Activated naive CD8-positive, alpha-beta T cell treated with anti-CD3 and anti-CD28 coated beads, Interleukin-2, amount 10 ng/mL, durations not matched to agents 7 days and 5 days (primary cell): ENCODE results near the gene MYCBP. TPM values are rescaled to one million over a fixed set of nuclear protein-coding genes. Genes with fewer than 3 reads are reported as not detected.

Source experiments
- ATAC-seq: fragments of 150-1000 bp; cut with Tn5 transposase; one replicate; pipeline ENCODE4 v1.10.0; 2021; ENCODE audit warnings: low read depth, moderate library complexity
- POLR2A ChIA-PET: fragments of 350-600 bp; sonication (Branson Sonifier 250); formaldehyde crosslinking; loops from one replicate; lab custom pipeline; 2021; ENCODE audit warnings: antibody characterized with exemption; lab: Charles Lee
- DNase-seq: peaks from one replicate; pipeline ENCODE4 v3.0.0; 2021
- H3K27ac Mint-ChIP-seq: one replicate; pipeline ENCODE4 v1.8.0; 2022; ENCODE audit warnings: mild to moderate bottlenecking, mixed read lengths
- H3K27me3 Mint-ChIP-seq: one replicate; pipeline ENCODE4 v1.8.0; 2022; ENCODE audit warnings: mild to moderate bottlenecking, moderate library complexity, mixed read lengths
- H3K36me3 Mint-ChIP-seq: one replicate; pipeline ENCODE4 v1.8.0; 2021; ENCODE audit warnings: mild to moderate bottlenecking, mixed read lengths
- H3K4me1 Mint-ChIP-seq: one replicate; pipeline ENCODE4 v1.8.0; 2021; ENCODE audit warnings: mixed read lengths
- H3K4me3 Mint-ChIP-seq: one replicate; pipeline ENCODE4 v1.8.0; 2022; ENCODE audit warnings: mild to moderate bottlenecking, moderate library complexity, mixed read lengths
- H3K9me3 Mint-ChIP-seq: one replicate; pipeline ENCODE4 v1.8.0; 2021; ENCODE audit warnings: mixed read lengths
- total RNA-seq, 2 experiments: library from RNA; stranded (reverse); gene quantifications; one replicate each; pipeline ENCODE4 v1.2.3, GENCODE V29; 2021

MYCBP gene
- total RNA-seq, 2 experiments from 2014 or later, result 30.4 to 34.3 TPM

GRCh38 chr1:38891753-38892152 lies 18.6 kb upstream of the MYCBP start:
- no peaks in the 10 kb centered on the region for H3K4me1 Mint-ChIP-seq
- no peak for ATAC-seq
- H3K36me3 Mint-ChIP-seq, result no peaks in the 10 kb centered on the region
- POLR2A ChIA-PET, result no interaction called here
- no peak for DNase-seq
- H3K4me3 Mint-ChIP-seq, result no peak overlapping the region
- H3K9me3 Mint-ChIP-seq, result no peaks in the 10 kb centered on the region
- no peak overlapping the region for H3K27ac Mint-ChIP-seq
- peaks cover 4% of the 10 kb centered on the region for H3K27me3 Mint-ChIP-seq

DNA sequence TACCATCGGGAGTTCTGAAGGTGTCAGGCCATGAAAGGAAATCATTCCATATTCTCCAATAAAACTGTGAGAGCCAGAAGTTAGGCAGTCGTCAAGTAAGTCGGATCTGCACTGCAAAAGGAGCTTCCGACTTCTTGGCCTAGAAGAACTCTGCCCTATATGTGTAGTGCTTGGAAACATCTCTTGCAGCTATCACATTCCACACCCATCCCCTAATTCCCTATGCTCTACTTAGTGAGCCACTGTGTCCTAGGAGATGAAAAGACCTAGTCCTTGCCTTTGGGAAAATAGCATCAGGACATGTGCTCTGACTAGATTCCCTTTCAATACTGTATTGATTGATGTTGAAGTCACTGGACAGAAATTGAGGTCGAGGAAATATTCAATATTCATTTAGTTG lies 16.4 kb upstream of the MYCBP start:
- DNase-seq (no peak), ATAC-seq (no peak)
- H3K4me1 Mint-ChIP-seq, result no peaks in the 10 kb centered on the region
- H3K36me3 Mint-ChIP-seq, result no peaks in the 10 kb centered on the region
- peaks cover 11% of the 10 kb centered on the region for H3K27me3 Mint-ChIP-seq
- POLR2A ChIA-PET, result no interaction called here
- no peak overlapping the region for H3K27ac Mint-ChIP-seq
- no peaks in the 10 kb centered on the region for H3K9me3 Mint-ChIP-seq
- no peak overlapping the region for H3K4me3 Mint-ChIP-seq

GRCh38 chr1:38888423-38889333 lies 15.5 kb upstream of the MYCBP start:
- DNase-seq (no peak), ATAC-seq (no peak)
- Mint-ChIP-seq H3K4me1 (no peaks in the 10 kb centered on the region), H3K27me3 (peaks cover 11% of the 10 kb centered on the region), H3K9me3 (no peaks in the 10 kb centered on the region), H3K27ac (no peak overlapping the region), H3K36me3 (no peaks in the 10 kb centered on the region), H3K4me3 (no peak overlapping the region)
- POLR2A ChIA-PET, result no interaction called here

DNA sequence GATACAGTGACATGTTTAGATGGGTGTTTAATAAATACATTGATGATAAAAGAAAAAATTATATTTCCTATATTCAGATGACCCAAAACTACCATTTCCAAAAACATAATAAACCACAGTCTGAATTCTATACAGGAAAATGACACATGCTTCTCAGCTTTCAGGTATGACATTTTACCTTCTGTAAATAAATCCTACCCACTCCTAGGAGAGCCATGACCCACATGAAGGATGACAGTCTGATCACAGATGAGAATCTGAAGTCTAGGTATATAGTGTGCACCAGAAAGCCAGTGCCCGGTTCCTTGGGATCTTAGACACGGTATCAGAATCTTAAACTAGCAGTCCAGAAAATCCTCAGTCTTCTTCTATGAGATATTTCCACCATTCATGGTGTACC lies 11.9 kb upstream of the MYCBP start:
- no peaks in the 10 kb centered on the region for H3K4me1 Mint-ChIP-seq
- no peaks in the 10 kb centered on the region for H3K9me3 Mint-ChIP-seq
- H3K27ac Mint-ChIP-seq, result no peak overlapping the region
- H3K27me3 Mint-ChIP-seq, result peaks cover 11% of the 10 kb centered on the region
- DNase-seq (no peak), ATAC-seq (no peak)
- no peaks in the 10 kb centered on the region for H3K36me3 Mint-ChIP-seq
- no peak overlapping the region for H3K4me3 Mint-ChIP-seq
- POLR2A ChIA-PET, result no interaction called here

DNA sequence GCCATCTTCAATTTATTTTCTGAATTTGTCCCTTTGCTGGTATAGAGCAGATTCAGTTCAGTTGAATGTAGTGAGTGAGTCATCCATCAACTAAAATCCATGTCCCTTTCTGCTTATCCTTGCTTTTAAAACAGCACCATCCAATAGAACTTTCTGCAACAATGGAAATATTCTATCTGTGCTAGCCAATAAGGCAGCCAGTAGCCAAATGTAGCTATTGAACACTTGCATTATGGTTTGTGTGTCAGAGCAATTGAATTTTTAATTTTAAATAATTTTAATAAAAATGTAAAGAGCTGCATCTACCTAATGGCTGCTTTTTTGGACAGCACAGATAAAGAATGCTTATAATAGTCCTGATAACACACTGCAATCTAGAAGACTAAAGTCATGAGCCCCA lies 8.3 kb upstream of the MYCBP start, which contains the start of gene GJA9:
TSS of gene GJA9 (minus strand) at position 101 of the 400 bp plus-strand sequence. CDS start 5,489 bp downstream, outside the sequence.
- H3K4me3 Mint-ChIP-seq, result no peak within 1 kb of the TSS
- no peak for ATAC-seq
- no peaks in the 10 kb centered on the region for H3K9me3 Mint-ChIP-seq
- no peaks in the 10 kb centered on the region for H3K36me3 Mint-ChIP-seq
- peaks cover 6% of the 10 kb centered on the region for H3K27me3 Mint-ChIP-seq
- POLR2A ChIA-PET, result no interaction called here
- H3K4me1 Mint-ChIP-seq, result no peaks in the 10 kb centered on the region
- DNase-seq, result no peak
- H3K27ac Mint-ChIP-seq, result no peak within 1 kb of the TSS

DNA sequence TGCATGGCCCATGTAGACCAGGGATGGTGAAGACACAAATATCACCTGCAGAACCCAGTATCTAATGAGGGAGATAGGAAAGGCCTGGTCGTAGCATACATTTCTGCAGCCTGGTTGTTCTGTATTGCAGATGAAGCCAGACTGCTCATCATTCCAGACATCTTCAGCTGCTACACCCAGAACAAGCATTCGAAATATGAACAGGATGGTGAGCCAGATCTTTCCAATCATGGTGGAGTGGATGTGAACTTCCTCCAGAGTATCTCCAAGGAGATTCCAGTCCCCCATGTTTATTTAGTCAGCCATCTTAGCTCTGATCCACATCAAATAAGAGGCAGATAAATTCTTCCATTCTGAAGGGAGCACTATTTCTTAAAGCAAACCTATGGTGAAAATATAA lies 2.7 kb upstream of the MYCBP start:
- peaks cover 1% of the 10 kb centered on the region for H3K36me3 Mint-ChIP-seq
- no peak overlapping the region for H3K27ac Mint-ChIP-seq
- H3K4me1 Mint-ChIP-seq, result peaks cover 19% of the 10 kb centered on the region
- H3K4me3 Mint-ChIP-seq, result no peak overlapping the region
- H3K9me3 Mint-ChIP-seq, result no peaks in the 10 kb centered on the region
- POLR2A ChIA-PET, result no interaction called here
- ATAC-seq (no peak), DNase-seq (no peak)
- no peaks in the 10 kb centered on the region for H3K27me3 Mint-ChIP-seq

GRCh38 chr1:38872401-38873026 lies 634 bp downstream of the MYCBP start:
- Mint-ChIP-seq H3K27ac (peak overlapping the region; percentile 33), H3K27me3 (no peaks in the 10 kb centered on the region), H3K4me3 (peak overlapping the region; percentile 91), H3K9me3 (no peaks in the 10 kb centered on the region), H3K4me1 (peaks cover 26% of the 10 kb centered on the region), H3K36me3 (peaks cover 9% of the 10 kb centered on the region)
- ATAC-seq, result peak; percentile 8
- peak; percentile 62 for DNase-seq
- POLR2A ChIA-PET, result interaction anchor here (0.5 to 4.2 kb wide), 5 partner anchors 9 to 1167 kb away, joined by 3 to 19 read pairs (median 4); partner anchors contain the start of genes AKIRIN1, NDUFS5 and RRAGC

DNA sequence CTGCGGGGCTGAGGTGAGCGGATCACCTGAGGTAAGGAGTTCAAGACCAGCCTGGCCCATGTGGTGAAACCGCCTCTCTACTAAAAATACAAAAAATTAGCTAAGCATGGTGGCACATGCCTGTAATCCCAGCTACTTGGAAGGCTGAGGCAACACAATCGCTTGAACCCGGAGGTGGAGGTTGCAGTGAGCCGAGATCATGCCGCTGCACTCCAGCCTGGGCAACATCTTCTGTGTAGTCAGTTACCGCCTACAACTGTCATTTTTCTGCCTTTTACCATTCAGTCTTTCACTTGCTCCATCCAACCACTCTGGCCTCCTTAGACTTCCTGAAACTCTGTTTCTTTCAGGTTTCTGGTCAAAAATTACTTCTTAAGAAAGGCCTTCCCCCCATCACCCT lies 2.2 kb downstream of the MYCBP start:
- DNase-seq (no peak), ATAC-seq (no peak)
- Mint-ChIP-seq H3K4me1 (peaks cover 29% of the 10 kb centered on the region), H3K27me3 (no peaks in the 10 kb centered on the region), H3K27ac (no peak overlapping the region), H3K4me3 (no peak overlapping the region), H3K36me3 (peaks cover 9% of the 10 kb centered on the region), H3K9me3 (no peaks in the 10 kb centered on the region)
- POLR2A ChIA-PET, result interaction anchor here (4.2 kb wide), 1 partner anchor 10 kb away, joined by 19 read pairs; the partner anchor contains the start of gene RRAGC

GRCh38 chr1:38867208-38867607 lies 5.9 kb downstream of the MYCBP start:
- H3K36me3 Mint-ChIP-seq, result peaks cover 18% of the 10 kb centered on the region
- no peaks in the 10 kb centered on the region for H3K27me3 Mint-ChIP-seq

GRCh38 chr1:38865112-38865715 lies 7.9 kb downstream of the MYCBP start:
- no peak overlapping the region for H3K27ac Mint-ChIP-seq
- H3K4me1 Mint-ChIP-seq, result peaks cover 18% of the 10 kb centered on the region
- POLR2A ChIA-PET, result no interaction called here
- no peaks in the 10 kb centered on the region for H3K27me3 Mint-ChIP-seq
- peaks cover 16% of the 10 kb centered on the region for H3K36me3 Mint-ChIP-seq
- no peak overlapping the region for H3K4me3 Mint-ChIP-seq
- DNase-seq (no peak), ATAC-seq (no peak)
- no peaks in the 10 kb centered on the region for H3K9me3 Mint-ChIP-seq

More at GRCh38 chr1:38867208-38867607, 5.9 kb downstream of the MYCBP start:
- DNase-seq (no peak), ATAC-seq (no peak)
- Mint-ChIP-seq H3K9me3 (no peaks in the 10 kb centered on the region), H3K4me1 (peaks cover 21% of the 10 kb centered on the region), H3K27ac (no peak overlapping the region), H3K4me3 (no peak overlapping the region)
- POLR2A ChIA-PET, result no interaction called here

- peak overlapping the region; percentile 77 for H3K27ac Mint-ChIP-seq
- ATAC-seq (no peak), DNase-seq (no peak)
- peaks cover 11% of the 10 kb centered on the region for H3K36me3 Mint-ChIP-seq
- H3K27me3 Mint-ChIP-seq, result no peaks in the 10 kb centered on the region
- POLR2A ChIA-PET, result interaction anchor here (1.1 to 4.0 kb wide), 2 partner anchors 12 to 166 kb away, joined by 3 to 19 read pairs; partner anchors contain the start of genes MYCBP and NDUFS5
- H3K9me3 Mint-ChIP-seq, result no peaks in the 10 kb centered on the region
- peaks cover 21% of the 10 kb centered on the region for H3K4me1 Mint-ChIP-seq
- H3K4me3 Mint-ChIP-seq, result peak overlapping the region; percentile 92
These were observed 12.7 kb downstream of the MYCBP start for GRCh38 chr1:38860454-38860795.

DNA sequence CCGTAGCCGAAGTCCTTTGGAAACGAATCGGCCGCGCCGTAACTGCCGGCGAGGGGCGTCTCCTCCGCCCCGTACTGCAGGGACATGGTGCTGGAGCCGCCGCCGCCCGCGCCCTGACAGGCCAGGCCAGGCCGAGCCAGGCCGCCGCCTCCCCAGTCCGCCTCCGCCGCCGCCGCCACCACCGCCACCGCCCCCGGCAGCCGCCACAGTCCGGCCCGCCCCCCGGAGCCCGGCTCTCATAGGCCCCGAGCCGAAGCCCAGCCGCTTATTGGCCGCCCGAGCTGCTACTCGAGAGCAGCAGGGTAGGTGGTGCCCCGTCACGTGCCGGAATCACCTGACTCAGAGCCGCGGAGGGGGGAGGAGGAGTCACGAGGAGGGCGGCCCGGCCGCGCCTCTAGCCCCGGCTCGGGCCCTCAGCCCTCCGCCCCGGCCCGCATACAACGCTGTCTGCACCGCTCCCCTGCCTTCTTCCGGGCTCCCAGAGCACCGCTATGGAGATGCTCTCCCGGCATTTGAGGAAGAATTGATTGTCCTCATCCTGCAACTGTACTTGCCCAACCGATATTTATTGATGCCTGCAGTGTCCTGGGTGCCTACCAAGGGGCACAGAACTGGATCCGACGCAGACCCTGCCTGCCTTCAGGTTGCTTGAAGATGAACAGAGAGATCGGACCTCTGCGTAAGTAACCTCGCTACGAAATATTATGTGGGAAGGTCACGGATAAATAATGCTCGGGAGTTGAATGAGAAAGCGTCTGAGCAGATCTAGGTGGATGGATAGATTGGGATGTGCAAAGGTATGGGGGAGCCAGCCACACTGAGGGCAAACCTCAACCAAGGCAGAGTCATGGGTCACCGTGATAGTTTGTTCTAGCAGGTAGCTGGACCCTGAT lies 13.3 kb downstream of the MYCBP start, which contains the start of gene RRAGC:
TSS of gene RRAGC (minus strand) at position 212 of the 893 bp plus-strand sequence. CDS start at position 86, 126 bp downstream.
- peaks cover 22% of the 10 kb centered on the region for H3K4me1 Mint-ChIP-seq

More for the DNA sequence above, 13.3 kb downstream of the MYCBP start, which contains the start of gene RRAGC:
- Mint-ChIP-seq H3K27me3 (no peaks in the 10 kb centered on the region), H3K36me3 (peaks cover 12% of the 10 kb centered on the region), H3K4me3 (peak within 1 kb of the TSS; percentile 92), H3K9me3 (no peaks in the 10 kb centered on the region), H3K27ac (peak within 1 kb of the TSS; percentile 77)
- DNase-seq (peak; percentile 98), ATAC-seq (peak; percentile 99)
- POLR2A ChIA-PET, result interaction anchor here (1.0 to 4.0 kb wide), 5 partner anchors 12 to 300 kb away, joined by 3 to 19 read pairs (median 3); partner anchors contain the start of genes MYCBP and NDUFS5
